ENCODE measurements around the gene PHLDB2. TPM values are rescaled to one million over a fixed set of nuclear protein-coding genes. Genes with fewer than 3 reads are reported as not detected.

PHLDB2 gene
- total RNA-seq, 1 experiment from 2014 or later, result 13.2 TPM

GRCh38 chr3:111981457-111981763 lies 122.3 kb downstream of the PHLDB2 start:
- Histone ChIP-seq H3K4me2 (ENCODE audit: insufficient read depth, insufficient read length, low read length) (no peak overlapping the region), H3K79me2 (ENCODE audit: insufficient read depth, low read length) (no peaks in the 10 kb centered on the region)

More at GRCh38 chr3:111981457-111981763, 122.3 kb downstream of the PHLDB2 start:
- no peak overlapping the region for H2AK5ac ChIP-seq (ENCODE audit: insufficient read length, low read length)
- no peak overlapping the region for H2BK120ac ChIP-seq (ENCODE audit: low read depth, low read length, poor library complexity, severe bottlenecking)
- no peaks in the 10 kb centered on the region for H3K79me1 ChIP-seq (ENCODE audit: insufficient read depth, low read depth, low read length, poor library complexity, severe bottlenecking)
- H2BK12ac ChIP-seq (ENCODE audit: insufficient read length, low read depth, low read length), result no peak overlapping the region
- no peaks in the 10 kb centered on the region for H3K4me1 ChIP-seq (ENCODE audit: insufficient read depth, low read length)
- H3K56ac ChIP-seq (ENCODE audit: insufficient read length, low read depth, low read length), result no peak overlapping the region
- Mint-ChIP-seq H3K4me1 (peaks cover 7 to 12% of the 10 kb centered on the region in 2 experiments), H3K4me3 (no peak overlapping the region), H3K27me3 (ENCODE audit: low read depth) (no peaks in the 10 kb centered on the region), H3K36me3 (ENCODE audit: insufficient read depth in 1 of 3, low read depth in 3 of 3) (peaks cover 2 to 13% (median 11%) of the 10 kb centered on the region in 3 experiments; a peak in 6 of 7 replicates), H3K27ac (no peak overlapping the region), H3K9me3 (no peaks in the 10 kb centered on the region)
- H3K9ac ChIP-seq (ENCODE audit: extremely low read depth, insufficient read length, low read length), result no peak overlapping the region
- no peak overlapping the region for H3K18ac ChIP-seq (ENCODE audit: insufficient read length, low read depth, low read length)
- H3K27me3 ChIP-seq (ENCODE audit: insufficient read depth, low read length), result no peaks in the 10 kb centered on the region
- no peak overlapping the region for H3K27ac ChIP-seq (ENCODE audit: insufficient read length, low read depth, low read length)
- no peak overlapping the region for H3K23ac ChIP-seq (ENCODE audit: insufficient read length, low read depth, low read length)
- TF ChIP-seq CTCF (conservative IDR thresholded peaks at IDR 0.05), result no peak
- no peaks in the 10 kb centered on the region for H4K20me1 ChIP-seq (ENCODE audit: control insufficient read depth, insufficient read depth, insufficient read length)
- H3K4ac ChIP-seq (ENCODE audit: low read depth, low read length), result no peak overlapping the region
- H3K14ac ChIP-seq (ENCODE audit: insufficient read depth, low read length), result no peak overlapping the region
- no peak overlapping the region for H4K5ac ChIP-seq (ENCODE audit: insufficient read length, low read depth, low read length)
- H4K8ac ChIP-seq (replicated peaks; ENCODE audit: insufficient read length, low read depth, low read length), result no peak overlapping the region
- no peak overlapping the region for H2BK15ac ChIP-seq (ENCODE audit: low read depth, low read length)
- H3K9me3 ChIP-seq (ENCODE audit: control insufficient read depth, low read depth, low read length), result no peaks in the 10 kb centered on the region
- no peak overlapping the region for H4K91ac ChIP-seq (ENCODE audit: insufficient read length, low read depth, low read length)
- no peak overlapping the region for H2BK5ac ChIP-seq (ENCODE audit: insufficient read length, low read length)
- no peak for DNase-seq
- no peak overlapping the region for H2AFZ ChIP-seq (ENCODE audit: low read length)
- no CpG with 5 or more reads among the region's 3 CpGs for WGBS (ENCODE audit: extremely low coverage, insufficient read length, low lambda C conversion rate)
- no peak overlapping the region for H3T11ph ChIP-seq (ENCODE audit: low read length)
- H2BK20ac ChIP-seq (ENCODE audit: low read depth, low read length, poor library complexity, severe bottlenecking), result no peak overlapping the region
- H3K23me2 ChIP-seq (ENCODE audit: insufficient read length, low read depth, low read length, poor library complexity, severe bottlenecking), result peaks cover 3% of the 10 kb centered on the region

Measured in H9 (cell line).